Measurements from ENCODE around the gene LAMA3.

The LAMA3 gene

DNA sequence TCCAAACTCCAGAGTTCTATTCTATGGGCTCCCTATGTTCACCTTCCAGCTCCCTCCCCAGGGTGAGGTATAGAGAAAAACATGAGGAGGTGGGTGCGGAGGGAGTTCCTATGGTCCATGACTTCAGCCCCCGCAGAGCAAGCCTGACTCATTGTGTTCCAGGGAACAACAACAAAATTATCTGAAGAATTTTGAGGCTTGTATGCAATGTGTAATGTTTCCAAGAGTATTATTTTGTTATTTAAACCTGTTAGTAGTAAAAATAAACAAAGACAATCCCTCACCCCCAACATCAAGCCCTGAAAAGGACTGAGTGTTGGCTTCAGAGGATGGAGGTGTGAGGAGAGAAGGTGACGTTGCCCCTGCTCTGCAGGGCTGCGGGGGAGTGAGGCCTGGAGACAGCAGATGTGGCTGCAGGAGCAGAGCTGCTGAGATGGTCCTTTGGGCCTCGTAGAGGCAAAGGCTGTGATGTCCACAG, 29.0 kb downstream of the LAMA3 start (continued):
- TF ChIP-seq ZNF248 (tag by site-specific recombination; IDR thresholded peaks at IDR 0.05) (no peak), ZNF169 (tag by site-specific recombination; IDR thresholded peaks at IDR 0.05) (no peak), SCRT2 (tag by site-specific recombination; IDR thresholded peaks at IDR 0.05) (no peak), ZNF394 (tag by site-specific recombination; IDR thresholded peaks at IDR 0.05; ENCODE audit: borderline replicate concordance) (no peak)
- TF ChIP-seq, protein P1, sequence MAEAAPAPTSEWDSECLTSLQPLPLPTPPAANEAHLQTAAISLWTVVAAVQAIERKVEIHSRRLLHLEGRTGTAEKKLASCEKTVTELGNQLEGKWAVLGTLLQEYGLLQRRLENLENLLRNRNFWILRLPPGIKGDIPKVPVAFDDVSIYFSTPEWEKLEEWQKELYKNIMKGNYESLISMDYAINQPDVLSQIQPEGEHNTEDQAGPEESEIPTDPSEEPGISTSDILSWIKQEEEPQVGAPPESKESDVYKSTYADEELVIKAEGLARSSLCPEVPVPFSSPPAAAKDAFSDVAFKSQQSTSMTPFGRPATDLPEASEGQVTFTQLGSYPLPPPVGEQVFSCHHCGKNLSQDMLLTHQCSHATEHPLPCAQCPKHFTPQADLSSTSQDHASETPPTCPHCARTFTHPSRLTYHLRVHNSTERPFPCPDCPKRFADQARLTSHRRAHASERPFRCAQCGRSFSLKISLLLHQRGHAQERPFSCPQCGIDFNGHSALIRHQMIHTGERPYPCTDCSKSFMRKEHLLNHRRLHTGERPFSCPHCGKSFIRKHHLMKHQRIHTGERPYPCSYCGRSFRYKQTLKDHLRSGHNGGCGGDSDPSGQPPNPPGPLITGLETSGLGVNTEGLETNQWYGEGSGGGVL (tag by site-specific recombination; IDR thresholded peaks at IDR 0.05): peak; percentile 77

DNA sequence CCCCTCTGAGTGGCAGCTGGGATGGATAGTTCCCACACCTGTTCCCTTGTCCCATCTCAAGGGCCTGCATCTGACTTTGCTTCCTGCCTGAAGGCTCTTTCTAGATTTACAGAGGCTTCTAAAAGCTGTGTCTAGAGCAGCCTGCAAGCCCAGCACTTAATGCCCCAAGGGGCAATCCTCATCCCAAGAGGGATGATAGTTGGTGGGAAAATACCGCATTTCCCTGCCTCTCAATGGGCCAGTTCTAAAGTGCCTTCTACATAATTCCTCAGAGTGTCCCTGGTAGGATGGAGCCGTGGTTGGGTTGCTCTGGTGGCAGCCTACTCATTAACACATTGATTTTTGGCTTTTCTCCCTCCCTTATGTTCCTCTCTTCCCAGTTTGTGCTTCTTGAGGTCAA, 29.5 kb downstream of the LAMA3 start:
- ChIA-PET POLR2A (interaction anchor here (0.8 kb wide), 1 partner anchor 8 kb away, joined by 3 read pairs; no protein-coding TSS in a partner anchor), CTCF (interaction anchor here (1.3 to 1.5 kb wide), 2 partner anchors 14 kb away, joined by 3 to 5 read pairs; no protein-coding TSS in a partner anchor)
- Histone ChIP-seq H3K27ac (ENCODE audit: extremely low read depth, low read depth, low read length) (no peak overlapping the region), H3K4me1 (ENCODE audit: control insufficient read depth, insufficient read depth, low read length) (peaks cover 11% of the 10 kb centered on the region), H3K9me3 (ENCODE audit: control insufficient read depth, insufficient read depth, low read depth, low read length) (no peaks in the 10 kb centered on the region), H3K4me3 (ENCODE audit: low read depth, low read length) (no peak overlapping the region), H3K36me3 (ENCODE audit: control insufficient read depth in 2 of 2, insufficient read depth in 1 of 2, low read length in 2 of 2) (no peaks in the 10 kb centered on the region; a peak in 1 of 3 replicates)
- TF ChIP-seq RBAK (tag by site-specific recombination; IDR thresholded peaks at IDR 0.05): no peak

DNA sequence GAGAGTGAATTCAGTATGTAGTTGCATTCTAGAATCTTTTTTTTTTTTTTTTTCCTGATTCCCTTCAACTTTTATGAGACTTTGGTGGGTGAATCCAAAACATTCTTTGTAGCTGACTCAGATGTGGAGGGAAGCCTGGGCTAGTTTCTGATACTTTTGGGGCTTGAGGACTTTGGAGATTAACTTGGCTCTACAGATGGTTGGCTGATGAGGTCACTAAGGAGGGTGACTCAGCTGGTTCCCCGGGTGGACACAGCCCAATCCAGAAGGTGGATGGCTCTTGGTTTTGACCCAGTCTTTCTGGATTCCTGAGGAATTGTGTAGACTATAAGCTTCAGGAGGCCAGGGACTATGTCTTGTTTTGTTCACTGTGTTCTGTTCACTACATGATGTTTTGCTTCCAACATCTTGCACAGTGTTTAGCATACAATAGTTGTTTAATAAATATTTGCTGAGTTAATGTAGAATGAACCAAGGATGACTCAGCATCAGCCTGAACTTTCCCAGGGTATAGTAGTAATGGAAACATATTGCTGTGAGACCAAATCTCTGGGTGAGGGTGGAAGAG, 30.5 kb downstream of the LAMA3 start:
- no peak overlapping the region for H3K4me3 ChIP-seq (ENCODE audit: low read depth, low read length)
- no peaks in the 10 kb centered on the region for H3K9me3 ChIP-seq (ENCODE audit: control insufficient read depth, insufficient read depth, low read depth, low read length)
- no peak overlapping the region for H3K27ac ChIP-seq (ENCODE audit: extremely low read depth, low read depth, low read length)
- H3K4me1 ChIP-seq (ENCODE audit: control insufficient read depth, insufficient read depth, low read length): peaks cover 11% of the 10 kb centered on the region
- ChIA-PET POLR2A (interaction anchor here (0.5 to 1.0 kb wide), 2 partner anchors 24 to 419 kb away, joined by 3 read pairs; partner anchors contain the start of gene CABYR), CTCF (interaction anchor here (0.8 to 1.3 kb wide), 4 partner anchors 9 to 769 kb away, joined by 3 to 6 read pairs (median 4); no protein-coding TSS in a partner anchor)
- no peaks in the 10 kb centered on the region; a peak in 1 of 3 replicates for H3K36me3 ChIP-seq (ENCODE audit: control insufficient read depth in 2 of 2, insufficient read depth in 1 of 2, low read length in 2 of 2)
- TF ChIP-seq, protein P2, sequence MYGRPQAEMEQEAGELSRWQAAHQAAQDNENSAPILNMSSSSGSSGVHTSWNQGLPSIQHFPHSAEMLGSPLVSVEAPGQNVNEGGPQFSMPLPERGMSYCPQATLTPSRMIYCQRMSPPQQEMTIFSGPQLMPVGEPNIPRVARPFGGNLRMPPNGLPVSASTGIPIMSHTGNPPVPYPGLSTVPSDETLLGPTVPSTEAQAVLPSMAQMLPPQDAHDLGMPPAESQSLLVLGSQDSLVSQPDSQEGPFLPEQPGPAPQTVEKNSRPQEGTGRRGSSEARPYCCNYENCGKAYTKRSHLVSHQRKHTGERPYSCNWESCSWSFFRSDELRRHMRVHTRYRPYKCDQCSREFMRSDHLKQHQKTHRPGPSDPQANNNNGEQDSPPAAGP (tag by site-specific recombination; IDR thresholded peaks at IDR 0.05): 0 out of 2 replicates have a peak, but pooled peaks have one; percentile 39
- TF ChIP-seq, protein P3, sequence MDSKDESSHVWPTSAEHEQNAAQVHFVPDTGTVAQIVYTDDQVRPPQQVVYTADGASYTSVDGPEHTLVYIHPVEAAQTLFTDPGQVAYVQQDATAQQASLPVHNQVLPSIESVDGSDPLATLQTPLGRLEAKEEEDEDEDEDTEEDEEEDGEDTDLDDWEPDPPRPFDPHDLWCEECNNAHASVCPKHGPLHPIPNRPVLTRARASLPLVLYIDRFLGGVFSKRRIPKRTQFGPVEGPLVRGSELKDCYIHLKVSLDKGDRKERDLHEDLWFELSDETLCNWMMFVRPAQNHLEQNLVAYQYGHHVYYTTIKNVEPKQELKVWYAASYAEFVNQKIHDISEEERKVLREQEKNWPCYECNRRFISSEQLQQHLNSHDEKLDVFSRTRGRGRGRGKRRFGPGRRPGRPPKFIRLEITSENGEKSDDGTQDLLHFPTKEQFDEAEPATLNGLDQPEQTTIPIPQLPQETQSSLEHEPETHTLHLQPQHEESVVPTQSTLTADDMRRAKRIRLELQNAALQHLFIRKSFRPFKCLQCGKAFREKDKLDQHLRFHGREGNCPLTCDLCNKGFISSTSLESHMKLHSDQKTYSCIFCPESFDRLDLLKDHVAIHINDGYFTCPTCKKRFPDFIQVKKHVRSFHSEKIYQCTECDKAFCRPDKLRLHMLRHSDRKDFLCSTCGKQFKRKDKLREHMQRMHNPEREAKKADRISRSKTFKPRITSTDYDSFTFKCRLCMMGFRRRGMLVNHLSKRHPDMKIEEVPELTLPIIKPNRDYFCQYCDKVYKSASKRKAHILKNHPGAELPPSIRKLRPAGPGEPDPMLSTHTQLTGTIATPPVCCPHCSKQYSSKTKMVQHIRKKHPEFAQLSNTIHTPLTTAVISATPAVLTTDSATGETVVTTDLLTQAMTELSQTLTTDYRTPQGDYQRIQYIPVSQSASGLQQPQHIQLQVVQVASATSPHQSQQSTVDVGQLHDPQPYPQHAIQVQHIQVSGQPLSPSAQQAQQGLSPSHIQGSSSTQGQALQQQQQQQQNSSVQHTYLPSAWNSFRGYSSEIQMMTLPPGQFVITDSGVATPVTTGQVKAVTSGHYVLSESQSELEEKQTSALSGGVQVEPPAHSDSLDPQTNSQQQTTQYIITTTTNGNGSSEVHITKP (tag by site-specific recombination; IDR thresholded peaks at IDR 0.05): peak; percentile 78
- peak; percentile 57; the same call in 1 of the 2 replicates for TF ChIP-seq ZNF600 (tag by site-specific recombination; IDR thresholded peaks at IDR 0.05)
- TF ChIP-seq, protein P4, sequence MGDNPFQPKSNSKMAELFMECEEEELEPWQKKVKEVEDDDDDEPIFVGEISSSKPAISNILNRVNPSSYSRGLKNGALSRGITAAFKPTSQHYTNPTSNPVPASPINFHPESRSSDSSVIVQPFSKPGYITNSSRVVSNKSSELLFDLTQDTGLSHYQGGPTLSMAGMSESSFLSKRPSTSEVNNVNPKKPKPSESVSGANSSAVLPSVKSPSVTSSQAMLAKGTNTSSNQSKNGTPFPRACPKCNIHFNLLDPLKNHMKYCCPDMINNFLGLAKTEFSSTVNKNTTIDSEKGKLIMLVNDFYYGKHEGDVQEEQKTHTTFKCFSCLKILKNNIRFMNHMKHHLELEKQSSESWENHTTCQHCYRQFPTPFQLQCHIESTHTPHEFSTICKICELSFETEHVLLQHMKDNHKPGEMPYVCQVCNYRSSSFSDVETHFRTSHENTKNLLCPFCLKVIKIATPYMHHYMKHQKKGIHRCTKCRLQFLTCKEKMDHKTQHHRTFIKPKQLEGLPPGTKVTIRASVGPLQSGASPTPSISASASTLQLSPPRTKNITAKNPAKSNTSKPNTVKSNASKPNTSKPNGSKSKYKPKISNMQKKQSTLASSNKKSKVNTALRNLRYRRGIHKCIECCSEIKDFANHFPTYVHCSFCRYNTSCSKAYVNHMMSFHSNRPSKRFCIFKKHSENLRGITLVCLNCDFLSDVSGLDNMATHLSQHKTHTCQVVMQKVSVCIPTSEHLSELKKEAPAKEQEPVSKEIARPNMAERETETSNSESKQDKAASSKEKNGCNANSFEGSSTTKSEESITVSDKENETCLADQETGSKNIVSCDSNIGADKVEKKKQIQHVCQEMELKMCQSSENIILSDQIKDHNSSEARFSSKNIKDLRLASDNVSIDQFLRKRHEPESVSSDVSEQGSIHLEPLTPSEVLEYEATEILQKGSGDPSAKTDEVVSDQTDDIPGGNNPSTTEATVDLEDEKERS (tag by site-specific recombination; IDR thresholded peaks at IDR 0.05): peak; percentile 87; the same call in 1 of the 2 replicates
- TF ChIP-seq, protein P1 (tag by site-specific recombination; IDR thresholded peaks at IDR 0.05): peak; percentile 66
- TF ChIP-seq, protein P5, sequence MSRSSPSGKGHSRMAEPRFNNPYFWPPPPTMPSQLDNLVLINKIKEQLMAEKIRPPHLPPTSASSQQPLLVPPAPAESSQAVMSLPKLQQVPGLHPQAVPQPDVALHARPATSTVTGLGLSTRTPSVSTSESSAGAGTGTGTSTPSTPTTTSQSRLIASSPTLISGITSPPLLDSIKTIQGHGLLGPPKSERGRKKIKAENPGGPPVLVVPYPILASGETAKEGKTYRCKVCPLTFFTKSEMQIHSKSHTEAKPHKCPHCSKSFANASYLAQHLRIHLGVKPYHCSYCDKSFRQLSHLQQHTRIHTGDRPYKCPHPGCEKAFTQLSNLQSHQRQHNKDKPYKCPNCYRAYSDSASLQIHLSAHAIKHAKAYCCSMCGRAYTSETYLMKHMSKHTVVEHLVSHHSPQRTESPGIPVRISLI (tag by site-specific recombination; IDR thresholded peaks at IDR 0.05): peak; percentile 58; the same call in 1 of the 2 replicates
- TF ChIP-seq SCRT2 (tag by site-specific recombination; IDR thresholded peaks at IDR 0.05): peak; percentile 83
- TF ChIP-seq ZNF530 (tag by site-specific recombination; IDR thresholded peaks at IDR 0.05; ENCODE audit: low read depth): no peak
- peak; percentile 27; the same call in 1 of the 2 replicates for TF ChIP-seq ZNF10 (tag by site-specific recombination; IDR thresholded peaks at IDR 0.05)
- no peak for TF ChIP-seq HOXD13 (CRISPR knock-in tag; IDR thresholded peaks at IDR 0.05; ENCODE audit: borderline replicate concordance)
- peak; percentile 14 for TF ChIP-seq SETDB1 (IDR thresholded peaks at IDR 0.05; ENCODE audit: insufficient read length, low read length)
